HG03159 (cell line): ENCODE results near the gene CAVIN4.

ENCODE experiments used
- ATAC-seq: cut with Tn5 transposase; IDR thresholded peaks from one replicate; pipeline ENCODE4 v1.9.1; 2021; ENCODE audit warnings: mild to moderate bottlenecking, moderate library complexity; ENCODE audit not compliant: unreplicated experiment

Gene CAVIN4

DNA sequence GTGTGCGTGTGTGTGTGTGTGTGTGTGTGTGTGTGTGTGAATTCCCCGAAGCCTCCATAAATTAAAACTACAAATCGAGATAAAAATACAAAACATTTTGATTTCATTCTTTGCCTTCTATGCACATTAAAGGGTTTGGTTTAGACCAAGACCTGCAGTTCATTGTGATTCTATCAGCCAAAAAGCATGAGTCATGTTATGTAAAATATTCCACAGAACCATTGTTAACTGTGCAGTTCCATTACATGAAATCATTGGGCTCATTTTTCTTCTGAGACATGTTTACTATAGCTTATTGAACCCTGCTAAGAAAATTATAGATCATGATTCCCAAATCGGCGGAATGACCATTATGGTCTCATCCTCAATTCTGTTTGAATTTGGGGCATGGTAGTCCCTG lies 11.7 kb downstream of the CAVIN4 start:
- ATAC-seq, result no peak

DNA sequence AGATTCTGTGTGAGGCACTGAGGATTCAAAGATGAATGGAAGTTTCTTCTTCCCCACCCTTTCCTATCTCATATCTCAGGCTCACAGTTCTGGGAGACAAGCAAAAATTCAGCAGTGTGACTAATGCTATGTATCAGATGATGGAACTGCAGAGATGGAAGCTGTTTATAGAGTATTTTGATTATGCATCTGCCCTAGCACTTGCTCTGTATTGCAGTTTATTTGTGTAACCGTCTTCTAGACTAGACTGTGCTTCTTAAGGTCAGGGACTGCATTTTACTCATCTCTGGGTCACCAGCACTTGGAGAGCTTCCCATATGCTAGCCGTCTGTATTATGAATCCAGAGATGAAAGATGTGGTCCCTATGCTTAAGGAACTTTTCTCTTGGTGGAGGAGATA lies 12.6 kb downstream of the CAVIN4 start:
- no peak for ATAC-seq

DNA sequence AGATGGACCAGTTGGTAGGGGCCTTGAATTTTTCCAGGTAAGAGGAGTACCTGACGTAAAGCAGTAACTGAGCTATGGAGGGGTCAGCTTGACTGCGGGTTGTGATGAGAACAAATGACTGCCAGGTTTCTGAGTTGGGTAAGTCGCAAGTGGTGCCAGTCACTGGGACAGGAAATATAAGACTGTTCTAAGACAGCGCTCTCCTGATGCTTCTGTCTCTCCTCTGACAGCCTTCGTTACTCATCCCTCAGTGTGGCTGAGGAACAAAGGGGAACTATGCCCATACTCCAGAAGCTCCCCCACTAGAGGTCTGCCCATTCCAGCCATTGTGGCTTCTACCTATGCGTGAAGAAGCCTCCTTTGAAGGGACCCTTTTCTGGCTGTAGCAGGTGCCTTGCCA lies 13.3 kb downstream of the CAVIN4 start:
- no peak for ATAC-seq

DNA sequence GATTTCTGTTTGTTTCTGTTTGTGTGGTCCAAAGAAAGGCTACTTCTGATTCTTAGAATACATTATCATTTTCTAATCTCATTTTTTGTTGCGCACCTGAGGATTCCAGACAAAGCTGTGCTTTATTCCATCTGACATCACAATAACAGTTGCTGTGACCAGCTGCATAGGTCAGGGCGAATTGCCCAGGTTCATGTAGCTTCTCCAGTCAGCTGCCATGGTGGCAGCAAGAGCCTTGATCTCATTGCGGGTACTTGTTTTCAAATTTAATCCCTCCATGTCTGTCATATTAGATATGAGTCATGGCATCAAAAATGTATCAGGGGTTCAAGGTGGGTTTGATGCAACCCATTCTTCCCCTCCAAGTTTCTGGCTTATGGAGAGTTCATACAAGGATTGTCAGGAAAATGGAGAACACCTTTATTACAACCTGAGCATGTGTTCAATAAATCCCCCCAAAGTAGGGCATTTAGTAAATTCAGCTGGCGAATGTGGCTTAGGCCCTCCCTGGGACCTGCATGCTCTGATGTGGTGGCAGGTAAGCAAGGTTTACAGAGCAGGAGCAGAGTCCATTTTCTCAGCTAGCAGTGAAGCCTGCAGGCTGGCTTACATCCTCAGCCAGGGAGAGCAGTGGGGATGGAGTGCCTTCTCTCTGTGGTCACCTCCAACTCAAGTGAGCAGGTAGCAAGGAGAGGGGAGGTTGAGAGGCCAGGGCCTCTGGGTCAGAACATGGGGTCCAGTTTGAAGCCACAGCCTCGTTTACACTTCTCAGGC lies 13.9 kb downstream of the CAVIN4 start:
- ATAC-seq, result no peak

DNA sequence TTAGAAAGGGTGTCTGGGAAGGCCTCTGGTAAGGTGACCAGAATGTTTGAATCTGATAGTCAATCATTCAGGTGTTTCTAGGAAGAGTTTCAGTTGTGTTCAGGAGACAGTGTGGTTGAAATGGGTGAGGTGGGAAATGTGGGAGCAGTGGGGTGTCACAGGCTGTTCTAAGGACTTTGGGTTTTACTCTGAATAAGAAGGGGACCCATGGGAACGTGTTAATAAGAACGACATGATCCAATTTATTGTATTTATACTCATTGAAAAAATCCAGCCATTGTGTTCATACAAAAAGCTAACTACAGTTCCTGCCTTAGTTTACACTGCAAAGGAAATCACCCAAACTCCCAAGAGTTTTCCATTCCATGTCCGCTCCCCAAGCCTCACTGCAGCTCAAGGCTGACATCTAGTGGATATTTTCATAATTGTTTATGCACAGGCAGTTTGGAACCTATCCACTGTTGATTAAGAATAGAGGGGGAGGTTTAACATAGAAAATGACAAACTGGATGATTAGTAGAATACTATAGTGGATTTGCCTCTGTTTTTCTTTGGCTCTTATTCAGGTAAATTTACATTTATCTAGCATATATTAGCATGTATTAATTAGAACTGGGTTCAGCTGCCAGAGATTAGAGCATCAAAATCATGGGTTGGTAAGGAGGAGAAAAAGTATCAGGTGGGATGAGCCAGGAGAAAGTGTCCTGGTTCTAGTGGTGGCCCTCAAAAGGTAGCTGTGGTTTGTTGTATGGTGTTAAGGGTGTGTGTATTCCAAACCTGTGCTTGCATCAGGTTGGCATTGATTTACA lies 17.7 kb downstream of the CAVIN4 start:
- ATAC-seq, result peak; percentile 40

DNA sequence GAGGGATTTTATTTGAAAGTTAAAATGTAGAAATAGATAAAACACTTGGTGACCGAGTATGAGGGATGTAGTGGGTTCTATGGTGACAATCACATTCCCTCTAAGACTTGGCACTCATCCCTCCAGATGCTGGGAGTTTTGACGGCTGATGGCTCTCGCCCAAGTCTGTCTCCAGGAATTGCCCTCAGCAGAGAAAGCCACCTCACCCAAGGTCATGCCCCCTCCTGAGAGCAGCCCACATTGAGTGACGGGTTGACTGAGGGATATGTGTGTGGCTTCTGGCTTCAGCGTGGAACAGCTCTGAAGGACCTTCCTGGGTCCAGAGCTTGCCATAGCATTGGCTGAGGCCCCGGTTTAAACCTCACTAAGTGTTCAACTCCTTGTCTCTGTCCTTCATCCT lies 19.4 kb downstream of the CAVIN4 start:
- ATAC-seq, result no peak

DNA sequence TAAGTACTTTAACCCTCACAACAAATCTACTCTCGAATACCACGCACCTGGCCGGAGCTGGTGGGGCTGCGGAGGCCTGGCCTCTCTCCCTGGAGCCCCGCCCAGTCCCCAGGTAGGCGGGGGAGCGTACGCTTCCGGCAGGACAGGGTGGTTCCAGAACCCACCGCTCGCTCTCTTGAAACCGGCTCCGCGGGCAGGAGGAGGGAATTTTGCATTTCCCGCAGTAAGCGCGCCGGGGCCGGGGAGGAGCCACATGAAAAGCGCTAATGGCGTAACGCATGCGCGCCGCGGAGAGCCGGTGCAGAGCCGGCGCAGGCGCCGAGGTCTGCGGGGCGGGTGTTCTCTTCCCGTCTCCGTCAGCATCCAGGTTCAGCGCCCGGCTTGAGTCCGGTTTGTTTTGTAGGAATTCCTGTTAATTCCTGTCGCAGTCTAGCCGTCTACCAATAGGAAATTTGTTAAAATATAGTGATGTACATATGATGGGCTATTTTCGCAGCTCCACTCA lies 20.8 kb downstream of the CAVIN4 start:
- ATAC-seq, result peak; percentile 75

DNA sequence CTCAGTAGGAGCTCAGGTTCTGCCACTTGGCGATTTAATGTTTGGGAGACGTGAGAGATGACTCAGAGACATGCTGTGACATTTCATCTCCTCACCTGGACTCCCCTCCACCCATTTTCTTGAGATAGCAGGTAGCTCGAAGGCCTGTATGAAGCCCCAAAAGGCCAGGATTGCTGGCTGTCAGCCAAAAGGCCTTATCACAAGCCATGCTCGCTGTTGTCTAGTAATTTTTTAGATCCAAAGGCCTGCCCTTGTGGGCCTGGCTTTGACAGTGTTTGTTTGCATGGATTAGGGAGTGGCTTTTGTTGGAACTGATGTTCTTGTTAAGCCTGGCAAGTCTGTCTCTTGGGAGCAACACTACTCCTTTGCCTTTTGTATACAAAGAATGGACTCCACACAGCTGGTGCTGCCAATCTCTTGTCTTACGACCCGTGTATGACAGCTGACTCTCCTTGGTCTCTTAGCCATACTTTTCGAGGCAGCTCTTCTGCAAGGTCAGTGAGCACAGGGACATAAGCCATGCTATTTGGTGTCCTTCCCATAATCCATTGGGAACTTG lies 22.7 kb downstream of the CAVIN4 start:
- ATAC-seq, result no peak

DNA sequence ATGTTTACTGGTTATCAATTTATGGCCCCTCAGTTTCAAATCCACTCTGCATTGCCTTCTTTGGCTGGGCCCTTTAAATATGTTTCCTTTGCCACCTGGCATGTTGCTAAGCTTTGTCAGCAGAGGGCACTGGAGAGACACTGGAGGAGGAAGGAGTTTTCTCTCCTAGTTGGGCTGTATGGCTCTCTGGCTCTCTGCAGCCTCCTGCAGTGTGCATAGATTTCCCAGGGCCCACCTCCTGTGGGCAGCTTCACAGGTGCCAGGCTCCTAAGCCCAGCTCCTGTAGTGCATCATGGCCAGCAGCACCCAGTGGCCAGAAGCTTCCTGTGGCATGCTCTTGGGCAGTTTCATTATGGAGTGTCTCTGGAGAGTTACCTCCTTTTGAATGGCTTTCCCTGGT lies 23.3 kb downstream of the CAVIN4 start:
- peak; percentile 65 for ATAC-seq

DNA sequence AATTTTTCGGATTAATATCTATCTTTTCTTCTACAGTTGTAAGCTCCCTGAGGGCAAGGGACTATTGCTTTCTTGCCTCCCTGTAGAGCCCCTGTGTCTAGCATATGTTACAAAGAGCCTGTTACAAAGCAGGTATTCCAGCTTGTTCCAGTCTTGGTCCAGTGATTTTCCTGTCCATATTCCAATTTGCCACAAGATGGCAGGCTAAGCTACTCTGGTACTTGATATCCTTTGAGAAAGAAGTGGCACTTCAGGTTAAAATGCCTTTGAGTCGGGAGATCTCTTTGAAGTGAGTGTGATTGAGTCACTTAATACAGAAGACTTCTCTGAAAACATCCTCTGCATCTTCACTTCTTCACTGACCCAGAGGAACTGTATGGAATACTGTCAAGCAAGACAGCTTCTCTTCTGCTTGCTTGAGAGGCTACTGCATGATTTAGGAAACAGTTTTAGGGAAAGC lies 24.5 kb downstream of the CAVIN4 start:
- no peak for ATAC-seq

DNA sequence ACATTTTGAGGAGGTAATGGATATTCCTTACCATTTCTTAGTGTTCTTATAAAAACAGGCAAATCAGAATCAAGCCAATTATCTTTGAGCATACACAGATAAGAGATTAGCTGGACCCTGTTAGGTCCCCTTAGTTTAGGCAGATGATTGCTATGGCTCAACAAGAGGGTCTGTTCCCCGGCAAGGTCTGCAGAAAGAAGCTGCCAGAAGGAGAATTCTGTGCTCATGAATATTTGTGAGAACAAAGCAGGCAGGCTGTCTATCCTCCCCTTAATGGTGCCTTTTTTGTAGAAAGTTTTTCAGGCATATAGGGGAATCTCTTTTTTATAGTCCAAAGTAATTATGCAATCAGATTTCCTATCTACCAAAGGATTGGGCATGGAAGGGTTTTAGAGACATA lies 27.5 kb downstream of the CAVIN4 start:
- ATAC-seq, result no peak

DNA sequence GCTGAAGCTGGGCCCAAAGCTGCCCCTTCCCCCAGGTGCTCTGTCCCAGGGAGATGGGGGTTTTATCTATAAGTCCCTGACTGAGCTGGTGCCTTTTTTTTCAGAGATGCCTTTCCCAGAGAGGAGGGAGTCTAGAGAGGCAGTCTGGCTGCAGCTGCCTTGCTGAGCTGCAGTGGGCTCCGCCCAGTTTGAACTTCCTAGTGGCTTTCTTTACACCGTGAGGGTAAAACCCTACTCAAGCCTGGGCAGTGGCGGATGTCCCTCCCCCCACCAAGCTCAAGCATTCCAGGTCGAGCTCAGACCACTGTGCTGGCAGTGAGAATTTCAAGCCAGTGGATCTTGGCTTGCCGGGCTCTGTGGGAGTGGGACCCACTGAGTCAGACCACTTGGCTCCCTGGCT lies 41.3 kb downstream of the CAVIN4 start:
- no peak for ATAC-seq

DNA sequence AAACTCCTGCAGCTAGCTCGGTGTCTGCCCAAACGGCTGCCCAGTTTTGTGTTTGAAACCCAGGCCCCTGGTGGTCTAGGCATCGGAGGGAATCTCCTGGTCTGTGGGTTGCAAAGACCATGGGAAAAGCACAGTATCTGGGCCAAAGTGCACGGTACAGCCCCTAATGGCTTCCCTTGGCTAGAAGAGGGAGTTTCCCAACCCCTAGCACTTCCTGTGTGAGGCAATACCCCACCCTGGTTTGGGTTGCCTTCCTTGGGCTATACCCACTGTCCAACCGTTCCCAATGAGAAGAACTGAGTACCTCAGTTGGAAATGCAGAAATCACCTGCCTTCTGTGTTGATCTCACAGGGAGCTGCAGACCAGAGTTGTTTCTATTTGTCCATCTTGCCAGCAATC lies 41.8 kb downstream of the CAVIN4 start:
- ATAC-seq, result no peak

DNA sequence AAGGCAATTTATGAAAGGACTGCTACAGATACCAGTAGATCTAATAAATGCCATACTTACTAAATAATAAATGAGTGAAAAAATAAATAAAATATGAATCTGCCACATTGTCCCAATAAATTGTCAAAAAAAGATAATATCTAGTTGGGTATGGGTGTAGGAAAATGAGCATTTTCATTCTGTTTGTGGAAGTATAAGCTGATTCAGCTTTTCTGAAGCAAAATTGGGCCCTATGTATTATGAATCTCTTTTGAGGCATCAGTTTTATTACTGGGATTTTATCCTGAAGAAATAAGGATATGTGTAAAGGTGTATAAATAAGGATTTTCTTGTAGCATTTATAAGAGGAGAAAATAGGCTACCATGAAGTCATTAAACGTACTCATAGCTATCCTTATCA lies 46.1 kb downstream of the CAVIN4 start:
- ATAC-seq, result no peak

DNA sequence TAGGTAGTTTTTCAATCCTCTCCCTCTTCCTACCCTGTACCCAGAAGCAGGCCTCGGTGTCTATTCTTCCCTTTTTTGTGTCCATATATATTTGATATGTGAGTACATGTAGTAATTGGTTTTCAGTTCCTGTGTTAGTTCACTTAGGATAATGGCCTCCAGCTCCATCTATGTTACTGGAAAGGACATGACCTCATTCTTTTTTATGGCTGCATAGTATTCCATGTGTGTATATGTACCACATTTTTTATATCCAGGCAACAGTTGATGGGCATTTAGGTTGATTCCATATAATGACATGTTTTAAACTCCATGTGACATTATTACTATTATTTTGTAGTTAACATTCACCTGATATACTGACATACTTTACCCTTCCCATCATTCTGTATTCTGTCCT lies 49.1 kb downstream of the CAVIN4 start:
- ATAC-seq, result no peak

DNA sequence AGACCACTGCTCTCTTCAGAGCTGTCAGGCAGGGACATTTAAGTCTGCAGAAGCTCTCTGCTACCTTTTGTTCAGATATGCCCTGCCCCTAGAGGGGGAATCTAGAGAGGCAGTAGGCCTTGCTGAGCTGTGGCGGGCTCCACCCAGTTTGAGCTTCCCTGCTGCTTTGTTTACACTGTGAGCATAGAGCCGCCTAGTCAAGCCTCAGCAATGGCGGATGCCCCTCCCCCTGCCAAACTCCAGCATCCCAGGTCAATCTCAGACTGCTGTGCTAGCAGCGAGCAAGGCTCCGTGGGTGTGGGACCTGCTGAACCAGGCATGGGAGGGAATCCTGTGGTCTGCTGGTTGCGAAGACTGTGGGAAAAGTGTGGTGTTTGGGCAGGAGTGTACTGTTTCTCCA lies 59.9 kb downstream of the CAVIN4 start:
- no peak for ATAC-seq
